Measurements from ENCODE around the gene MOSMO. TPM values are rescaled to one million over a fixed set of nuclear protein-coding genes. Genes with fewer than 3 reads are reported as not detected.

MOSMO gene
- total and polyA plus RNA-seq, 2 of the 13 experiments (the other 11 are each of a cell fraction or from before 2014, with no cell fraction given) = 26.7 to 32.6 TPM

- Histone ChIP-seq H3K4me1 (ENCODE audit: insufficient read depth, low read length) (peaks cover 51% of the 10 kb centered on the region), H3K79me2 (ENCODE audit: insufficient read depth, low read length) (peaks cover 73% of the 10 kb centered on the region), H3K27ac (ENCODE audit: extremely low read length, insufficient read depth, low read length) (no peak overlapping the region), H3K27me3 (ENCODE audit: control insufficient read depth in 1 of 2, insufficient read depth in 2 of 2, low read length in 2 of 2) (no peaks in the 10 kb centered on the region), H3K4me3 (replicated peaks in 1 of 3; ENCODE audit: insufficient read depth in 1 of 3, low read depth in 2 of 3, low read length in 3 of 3) (no peak overlapping the region), H3K9me3 (ENCODE audit: low read length) (no peaks in the 10 kb centered on the region), H3K9ac (ENCODE audit: insufficient read depth, low read depth, low read length) (no peak overlapping the region), H3K4me2 (ENCODE audit: low read depth, low read length) (no peak overlapping the region), H4K20me1 (ENCODE audit: insufficient read depth, low read length) (no peaks in the 10 kb centered on the region), H2AFZ (ENCODE audit: low read length) (no peak overlapping the region), H3K36me3 (replicated peaks in 1 of 2; ENCODE audit: control insufficient read depth in 1 of 2, insufficient read depth in 2 of 2, low read length in 2 of 2) (no peaks in the 10 kb centered on the region)
- POLR2A ChIA-PET = no interaction called here
- BruUV-seq (replicated peaks) = no TSS peak
- no peak for TF ChIP-seq ZNF230 (CRISPR knock-in tag; IDR thresholded peaks at IDR 0.05)
- TF ChIP-seq ZNF773 (CRISPR knock-in tag; IDR thresholded peaks at IDR 0.05; ENCODE audit: borderline replicate concordance) = no peak
- no peak for TF ChIP-seq DNMT3B (CRISPR knock-in tag; conservative IDR thresholded peaks at IDR 0.05)
- no peak for TF ChIP-seq ZMYM4 (CRISPR knock-in tag; IDR thresholded peaks at IDR 0.05)
- TF ChIP-seq ZNF143 (CRISPR knock-in tag; IDR thresholded peaks at IDR 0.05) = no peak
- in situ Hi-C loops (cut with HindIII; ENCODE audit: extremely low pct_ligation_motif_present, low pct_unique_long_range_greater_than_20kb) = no loop called here
- 97% methylated on average over 5 of the region's 5 CpGs for WGBS (ENCODE audit: low lambda C conversion rate)
- DNase-seq (ENCODE audit: low spot score) (no peak), FAIRE-seq (no peak), ATAC-seq (no peak)
- intact Hi-C loops (cut with micrococcal nuclease; ENCODE audit: unreplicated experiment) = no loop called here
- CTCF ChIA-PET (ENCODE audit: low intra/inter-chr PET ratio, low total read pairs) = no interaction called here
These were observed 14.2 kb downstream of the MOSMO start for GRCh38 chr16:22022151-22022550.

- Histone ChIP-seq H3K9ac (ENCODE audit: insufficient read depth, low read depth, low read length) (no peak overlapping the region), H3K4me2 (ENCODE audit: low read depth, low read length) (no peak overlapping the region), H3K27ac (ENCODE audit: extremely low read length, insufficient read depth, low read length) (no peak overlapping the region), H3K4me1 (ENCODE audit: insufficient read depth, low read length) (peaks cover 57% of the 10 kb centered on the region), H3K4me3 (replicated peaks in 1 of 3; ENCODE audit: insufficient read depth in 1 of 3, low read depth in 2 of 3, low read length in 3 of 3) (no peak overlapping the region), H3K27me3 (ENCODE audit: control insufficient read depth in 1 of 2, insufficient read depth in 2 of 2, low read length in 2 of 2) (no peaks in the 10 kb centered on the region), H3K36me3 (replicated peaks in 1 of 2; ENCODE audit: control insufficient read depth in 1 of 2, insufficient read depth in 2 of 2, low read length in 2 of 2) (no peaks in the 10 kb centered on the region), H2AFZ (ENCODE audit: low read length) (no peak overlapping the region), H3K9me3 (ENCODE audit: low read length) (no peaks in the 10 kb centered on the region), H4K20me1 (ENCODE audit: insufficient read depth, low read length) (no peaks in the 10 kb centered on the region), H3K79me2 (ENCODE audit: insufficient read depth, low read length) (peaks cover 71% of the 10 kb centered on the region)
- WGBS (ENCODE audit: low lambda C conversion rate) = 88% methylated on average over 1 of the region's 1 CpG
- ATAC-seq = peak; percentile 52; the same call in 2 of the 3 replicates
- CTCF ChIA-PET (ENCODE audit: low intra/inter-chr PET ratio, low total read pairs) = no interaction called here
- DNase-seq (ENCODE audit: low spot score) = no peak
- POLR2A ChIA-PET = interaction anchor here (6.5 kb wide), 1 partner anchor 15 kb away, joined by 40 read pairs; the partner anchor contains the start of gene MOSMO
- peak; percentile 30 for FAIRE-seq
- intact Hi-C loops (cut with micrococcal nuclease; ENCODE audit: unreplicated experiment) (no loop called here), in situ Hi-C loops (cut with HindIII; ENCODE audit: extremely low pct_ligation_motif_present, low pct_unique_long_range_greater_than_20kb) (no loop called here)
- BruUV-seq (replicated peaks) = no TSS peak
- TF ChIP-seq ZFYVE20 (CRISPR knock-in tag; IDR thresholded peaks at IDR 0.05; ENCODE audit: borderline replicate concordance, low read depth) = no peak
- peak; percentile 21; the same call in 1 of the 2 replicates for TF ChIP-seq SOX5 (CRISPR knock-in tag; IDR thresholded peaks at IDR 0.05; ENCODE audit: borderline replicate concordance)
- peak; percentile 52 for TF ChIP-seq HNF4A (CRISPR knock-in tag; IDR thresholded peaks at IDR 0.05)
- 0 out of 2 replicates have a peak, but pooled peaks have one; percentile 15 for TF ChIP-seq HNF4G (IDR thresholded peaks at IDR 0.05; ENCODE audit: borderline replicate concordance, low read depth, low read length)
- TF ChIP-seq HNF4G (CRISPR knock-in tag; IDR thresholded peaks at IDR 0.05; ENCODE audit: borderline replicate concordance, low read depth) = no peak
- peak; percentile 81; the same call in 1 of the 2 replicates for TF ChIP-seq ZNF644 (CRISPR knock-in tag; IDR thresholded peaks at IDR 0.05; ENCODE audit: low read depth)
- no peak for TF ChIP-seq SOX13 (IDR thresholded peaks at IDR 0.05)
- peak in 1 of 2 experiments; percentile 53; a peak in 1 of 4 replicates for TF ChIP-seq SOX13 (CRISPR knock-in tag; conservative IDR thresholded peaks at IDR 0.05 in 1 of 2, IDR thresholded peaks at IDR 0.05 in 1 of 2)
- TF ChIP-seq GATAD2A (CRISPR knock-in tag; IDR thresholded peaks at IDR 0.05) = 0 out of 2 replicates have a peak, but pooled peaks have one; percentile 18
- 0 out of 2 replicates have a peak, but pooled peaks have one; percentile 15 for TF ChIP-seq KAT8 (CRISPR knock-in tag; IDR thresholded peaks at IDR 0.05)
- TF ChIP-seq, protein P1, sequence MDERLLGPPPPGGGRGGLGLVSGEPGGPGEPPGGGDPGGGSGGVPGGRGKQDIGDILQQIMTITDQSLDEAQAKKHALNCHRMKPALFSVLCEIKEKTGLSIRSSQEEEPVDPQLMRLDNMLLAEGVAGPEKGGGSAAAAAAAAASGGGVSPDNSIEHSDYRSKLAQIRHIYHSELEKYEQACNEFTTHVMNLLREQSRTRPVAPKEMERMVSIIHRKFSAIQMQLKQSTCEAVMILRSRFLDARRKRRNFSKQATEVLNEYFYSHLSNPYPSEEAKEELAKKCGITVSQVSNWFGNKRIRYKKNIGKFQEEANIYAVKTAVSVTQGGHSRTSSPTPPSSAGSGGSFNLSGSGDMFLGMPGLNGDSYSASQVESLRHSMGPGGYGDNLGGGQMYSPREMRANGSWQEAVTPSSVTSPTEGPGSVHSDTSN (CRISPR knock-in tag; IDR thresholded peaks at IDR 0.05) = no peak
These were observed 15.6 kb downstream of the MOSMO start for GRCh38 chr16:22023505-22023904.

Data from HepG2 (cell line).